GM11168 (cell line): Measurements from ENCODE around the gene ELL2.
"Not testable (repeated sequence)": the region's sequence is repeated elsewhere in the genome, so short reads cannot be mapped to it uniquely, and the experiment has no call there.

ENCODE experiments used
- in situ Hi-C: fragments of 300-500 bp; cut with MboI; formaldehyde crosslinking; loops from one replicate; pipeline ENCODE4 v1.12.0; 2022; ENCODE audit warnings: low sequenced_read_pairs; ENCODE audit not compliant: unreplicated experiment

Gene ELL2

DNA sequence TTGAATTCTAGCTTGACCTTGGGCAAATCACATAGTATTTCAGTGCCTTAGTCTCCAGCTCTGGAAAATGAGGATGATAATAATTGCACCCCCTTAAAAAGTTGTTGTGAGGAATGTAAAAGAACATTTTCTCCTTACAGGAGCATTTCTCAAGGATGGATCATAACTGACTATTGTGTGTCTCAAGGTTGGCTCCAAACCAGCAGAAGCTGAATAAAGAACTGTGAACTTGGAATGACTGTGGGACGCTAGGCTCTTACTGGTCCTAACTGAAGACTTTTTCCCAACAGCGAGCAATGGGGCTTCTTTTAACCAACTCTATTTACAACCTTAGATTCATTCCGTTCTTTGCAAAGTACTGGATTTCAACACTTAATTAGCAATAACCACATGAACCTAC lies 113.0 kb downstream of the ELL2 start:
- in situ Hi-C loops, result loop anchor here (5.0 kb wide), 1 partner anchor 71 kb away; no protein-coding TSS in a partner anchor

DNA sequence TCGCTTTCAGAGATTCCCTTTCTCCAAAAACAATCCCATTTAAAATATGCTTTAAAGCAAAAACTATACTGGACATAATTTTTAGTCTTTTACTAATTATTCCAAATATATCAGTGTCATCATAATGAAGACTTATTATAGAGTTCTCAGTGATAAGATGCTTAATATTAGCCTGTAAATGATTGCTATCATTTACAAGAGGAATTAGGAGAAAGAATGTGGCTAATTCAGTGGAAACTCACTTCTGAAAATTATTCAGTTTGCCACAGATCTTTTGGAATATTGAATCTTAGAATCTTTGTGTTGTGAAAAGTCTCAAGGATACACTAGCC lies 114.4 kb downstream of the ELL2 start:
- in situ Hi-C loops, result loop anchor here (5.0 kb wide), 1 partner anchor 70 kb away; no protein-coding TSS in a partner anchor

DNA sequence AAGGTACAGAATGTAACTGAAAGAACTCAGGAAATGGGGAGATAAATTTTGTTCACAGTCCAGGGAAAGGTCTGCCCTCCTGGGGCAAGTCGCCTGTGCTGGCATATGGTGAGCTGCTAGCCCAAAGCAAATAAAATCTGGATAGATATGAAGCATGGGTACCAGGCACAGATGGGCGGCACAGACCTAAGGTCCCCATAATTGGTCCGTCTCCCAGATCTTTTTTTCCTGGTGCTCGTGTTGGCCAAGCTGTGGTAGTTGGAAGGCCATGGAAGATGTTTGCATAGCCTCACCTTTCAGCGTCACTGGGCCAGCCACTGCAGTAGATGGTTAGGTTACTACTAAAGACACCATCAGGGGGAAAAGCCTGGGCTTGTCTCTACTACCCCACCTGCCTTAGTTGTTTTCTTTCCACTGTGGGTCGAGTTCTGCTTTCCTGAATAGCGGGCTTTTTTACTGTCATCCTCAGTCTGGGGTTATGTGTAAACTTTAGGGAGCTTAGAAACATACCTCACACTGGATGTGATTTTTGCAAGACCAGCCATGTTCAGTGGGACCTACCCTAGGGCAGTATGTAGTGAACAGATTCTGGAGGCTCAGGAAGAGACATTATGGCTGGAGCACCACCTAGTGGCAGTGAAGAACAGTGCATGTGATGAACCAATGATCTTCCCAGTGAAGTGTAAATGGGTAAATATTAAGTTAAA lies 114.9 kb downstream of the ELL2 start:
- in situ Hi-C loops, result loop anchor here (5.0 kb wide), 1 partner anchor 69 kb away; no protein-coding TSS in a partner anchor

DNA sequence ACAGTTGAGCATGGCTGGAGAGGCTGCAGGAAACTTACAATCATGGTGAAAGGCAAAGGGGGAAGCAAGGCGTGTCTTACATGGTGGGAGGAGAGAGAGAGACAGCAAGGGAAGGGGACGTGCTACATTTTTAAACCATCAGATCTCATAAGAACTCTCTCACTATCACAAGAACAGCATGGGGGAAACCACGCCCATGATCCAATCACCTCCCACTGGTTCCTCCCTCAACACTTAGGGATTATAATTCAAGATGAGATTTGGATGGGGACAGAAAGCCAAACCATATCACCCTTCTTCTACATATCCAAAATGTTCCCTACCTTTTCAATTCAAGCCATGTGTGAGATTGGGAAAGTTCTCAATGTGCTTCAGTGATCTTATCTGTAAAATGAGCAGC lies 116.3 kb downstream of the ELL2 start:
- in situ Hi-C loops, result loop anchor here (5.0 kb wide), 1 partner anchor 68 kb away; no protein-coding TSS in a partner anchor

DNA sequence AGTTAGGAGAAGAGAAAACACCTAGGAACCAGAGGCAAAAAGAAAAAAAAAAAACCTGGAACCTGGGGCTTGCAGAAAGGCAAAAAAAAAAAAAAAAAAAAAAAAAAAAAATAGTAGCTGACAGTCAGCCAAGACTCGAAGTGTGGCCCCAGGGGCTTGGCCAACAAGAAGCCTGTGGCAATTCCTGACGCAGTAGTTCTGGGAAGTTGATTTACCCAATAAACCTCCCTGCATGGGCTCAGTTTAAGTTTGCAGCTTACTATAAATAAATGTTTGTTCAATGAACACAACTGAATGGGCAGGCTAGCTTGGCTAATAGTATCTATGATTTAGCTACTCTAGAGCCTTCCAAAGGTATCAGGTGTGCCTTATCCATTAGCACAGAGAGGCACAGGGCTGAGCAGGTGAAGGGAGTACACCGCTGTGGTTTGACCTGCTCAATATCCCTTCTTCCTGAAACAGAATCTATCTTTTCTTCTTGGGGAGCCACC lies 117.9 kb downstream of the ELL2 start:
- in situ Hi-C loops, result loop anchor here (5.0 kb wide), 1 partner anchor 176 kb away; no protein-coding TSS in a partner anchor

DNA sequence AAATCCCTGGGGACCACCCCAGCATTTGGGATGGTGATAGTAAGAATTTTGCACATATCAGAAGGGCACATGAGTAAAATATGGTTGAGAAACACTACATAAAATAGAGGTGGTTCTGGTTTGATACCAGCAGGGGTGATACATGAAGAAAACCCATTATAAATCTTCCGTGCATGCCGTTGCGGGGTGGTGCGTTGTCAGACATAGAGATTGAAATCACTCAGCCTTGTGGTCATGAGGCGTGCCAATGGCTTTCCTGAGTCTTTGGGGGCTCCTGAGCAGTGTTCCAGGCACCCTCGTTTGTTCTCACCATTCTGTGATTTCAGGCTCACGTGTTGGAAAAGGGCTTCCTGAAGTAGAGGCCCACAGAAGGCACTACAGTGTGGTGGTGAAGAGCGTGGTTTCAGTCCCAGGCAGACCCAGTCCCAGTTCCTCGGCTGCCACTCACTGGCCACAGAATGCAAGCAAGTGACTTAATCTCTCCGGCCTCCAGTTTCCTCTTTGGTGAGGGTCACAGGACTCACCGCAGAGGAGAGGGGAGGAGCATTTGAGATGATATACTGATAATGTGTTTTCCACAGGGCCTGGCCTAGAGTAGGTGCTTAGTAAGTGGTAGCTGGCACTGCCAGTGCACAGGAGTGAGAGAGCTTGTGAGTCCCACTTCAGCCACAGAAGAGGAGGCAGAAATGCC lies 118.7 kb downstream of the ELL2 start:
- in situ Hi-C loops, result loop anchor here (5.0 kb wide), 1 partner anchor 176 kb away; no protein-coding TSS in a partner anchor

DNA sequence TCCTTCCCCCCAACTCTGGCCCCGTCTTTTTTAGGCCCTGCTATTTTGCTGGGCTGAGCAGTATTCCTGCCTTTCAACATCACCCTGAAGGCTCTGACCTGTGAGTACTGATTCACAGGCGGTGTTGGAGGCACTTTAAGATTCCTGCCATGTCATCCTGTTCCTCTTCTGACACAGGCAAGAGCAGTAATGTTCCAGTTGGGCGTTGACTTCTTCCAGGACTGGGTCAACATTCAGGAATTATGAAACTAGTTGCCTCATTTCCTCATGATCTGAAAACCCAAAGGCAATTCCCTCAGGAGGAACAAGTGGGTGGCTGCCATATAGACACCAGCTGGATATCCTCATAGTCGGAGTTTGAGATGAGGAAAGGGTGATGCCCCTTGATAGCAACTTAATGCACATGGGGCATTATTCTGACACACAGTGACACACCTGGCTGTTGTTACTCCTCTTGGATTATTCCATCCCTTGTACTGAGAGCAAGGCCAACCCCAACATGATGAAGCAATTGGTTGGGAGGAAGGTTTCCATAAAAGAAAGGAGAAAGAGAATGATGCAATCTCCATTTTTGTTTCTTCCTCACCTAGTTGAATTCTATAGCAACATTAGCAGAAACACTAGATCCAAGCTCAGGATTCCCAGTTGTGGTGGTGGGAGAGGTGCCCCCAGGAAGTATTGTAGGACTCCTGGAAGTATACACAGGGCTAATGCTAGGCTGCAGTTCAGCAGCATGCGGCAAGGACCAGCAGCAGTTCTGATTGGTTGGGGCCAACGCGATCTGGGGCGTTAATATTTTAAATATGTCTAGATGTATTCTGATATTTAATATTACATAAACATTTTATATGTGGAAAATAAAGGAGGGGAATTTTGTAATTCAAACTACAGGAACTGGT lies 119.5 kb downstream of the ELL2 start:
- in situ Hi-C loops, result loop anchor here (5.0 kb wide), 1 partner anchor 175 kb away; no protein-coding TSS in a partner anchor

DNA sequence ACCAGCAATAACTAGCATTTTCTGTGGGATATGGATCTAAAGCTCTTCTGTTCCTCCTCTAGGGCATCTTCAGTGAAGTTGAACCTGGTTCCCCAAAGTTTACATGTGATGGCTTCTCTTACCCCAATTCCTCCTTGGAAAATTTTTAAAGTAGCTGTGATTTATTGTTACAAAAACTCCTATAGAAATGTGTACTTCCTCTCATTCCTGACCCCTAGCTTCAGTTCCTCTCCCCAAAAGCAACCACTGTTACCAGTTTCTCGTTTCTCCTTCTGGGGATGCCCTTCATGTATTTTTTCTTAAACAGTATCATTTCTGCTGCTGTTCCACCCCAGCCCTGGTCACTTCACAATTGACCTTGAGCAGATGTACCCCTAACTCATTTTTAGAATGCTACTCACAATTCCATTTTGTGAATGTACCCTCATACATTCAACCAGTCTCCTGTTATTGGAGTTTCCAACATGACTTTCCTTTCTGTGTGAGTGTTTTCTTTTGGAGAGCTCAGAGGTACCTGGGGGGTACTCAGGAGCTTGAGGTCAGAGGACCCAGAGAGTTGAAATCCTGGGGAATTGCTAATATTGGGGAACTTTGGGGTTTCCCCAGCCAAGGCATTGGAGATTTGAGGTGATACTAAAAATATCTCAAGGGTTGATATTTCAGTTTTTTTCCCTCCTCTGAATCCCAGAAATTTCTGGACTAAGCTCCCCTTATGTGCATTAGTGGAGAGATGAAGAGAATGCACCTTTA lies 120.5 kb downstream of the ELL2 start:
- in situ Hi-C loops, result loop anchor here (5.0 kb wide), 1 partner anchor 174 kb away; no protein-coding TSS in a partner anchor

DNA sequence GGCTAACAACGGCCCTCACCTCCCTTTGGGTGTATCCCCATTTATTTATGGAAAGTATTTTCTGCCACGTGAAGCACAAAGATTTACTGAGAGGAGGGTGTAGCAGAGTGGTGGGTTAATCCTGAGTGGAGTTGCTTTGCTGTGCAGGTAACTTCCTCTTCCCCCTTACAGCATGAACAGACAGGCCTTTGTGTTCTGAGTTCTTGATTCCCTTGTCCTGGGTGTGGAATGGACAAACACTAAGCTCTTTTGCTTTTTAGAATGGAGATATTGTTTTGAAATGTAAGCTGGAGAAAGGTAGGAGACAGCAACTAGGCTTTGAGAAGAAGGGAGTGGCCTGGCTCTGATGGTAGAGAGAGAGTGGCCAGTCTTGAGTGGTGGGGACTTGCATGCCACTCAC lies 122.0 kb downstream of the ELL2 start:
- in situ Hi-C loops, result loop anchor here (5.0 kb wide), 1 partner anchor 172 kb away; no protein-coding TSS in a partner anchor

DNA sequence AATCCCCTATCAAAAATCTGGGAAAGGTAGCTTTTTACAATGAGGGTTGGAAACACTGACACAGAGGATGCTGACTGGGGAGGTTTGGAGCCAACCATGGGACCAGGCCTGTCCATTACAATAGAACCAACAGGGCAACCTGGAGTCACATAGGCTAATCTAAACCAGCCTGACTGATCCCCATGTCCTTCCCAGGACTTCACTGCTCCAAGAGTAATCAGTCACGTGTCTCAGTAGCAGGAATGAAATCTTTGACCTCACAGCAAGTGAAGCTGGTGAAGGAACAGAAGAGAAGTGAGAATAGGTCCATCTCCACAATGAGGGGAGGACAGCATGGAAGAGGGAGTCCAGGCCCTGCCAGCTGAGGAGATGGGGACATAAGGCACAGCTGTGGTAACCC lies 123.1 kb downstream of the ELL2 start:
- in situ Hi-C loops, result no loop called here

DNA sequence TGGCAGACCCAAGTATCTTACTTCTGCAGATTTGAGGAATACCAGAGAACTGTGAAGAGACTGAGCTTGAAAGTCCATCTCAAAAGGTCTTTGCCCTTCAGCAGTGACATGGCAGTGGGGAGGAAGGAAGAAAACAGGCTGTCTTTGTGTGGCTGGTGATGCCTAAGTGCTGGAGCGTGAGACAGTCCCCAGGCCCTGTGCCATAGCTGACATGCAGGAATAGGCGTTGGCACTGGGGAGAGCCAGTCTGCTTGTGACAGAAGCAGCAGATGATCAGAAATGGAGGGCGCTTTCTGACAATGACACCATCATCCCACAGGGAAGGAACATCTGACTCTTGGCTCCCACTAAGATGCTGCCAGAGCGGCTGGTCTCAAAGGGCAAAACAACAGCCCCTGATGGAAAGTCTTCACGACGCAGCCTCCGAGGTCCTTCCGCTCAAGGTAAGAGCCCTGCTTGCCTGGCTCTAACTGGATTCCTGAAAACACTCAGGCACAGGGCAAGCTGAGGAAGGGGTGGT lies 123.6 kb downstream of the ELL2 start:
- in situ Hi-C loops, result no loop called here

DNA sequence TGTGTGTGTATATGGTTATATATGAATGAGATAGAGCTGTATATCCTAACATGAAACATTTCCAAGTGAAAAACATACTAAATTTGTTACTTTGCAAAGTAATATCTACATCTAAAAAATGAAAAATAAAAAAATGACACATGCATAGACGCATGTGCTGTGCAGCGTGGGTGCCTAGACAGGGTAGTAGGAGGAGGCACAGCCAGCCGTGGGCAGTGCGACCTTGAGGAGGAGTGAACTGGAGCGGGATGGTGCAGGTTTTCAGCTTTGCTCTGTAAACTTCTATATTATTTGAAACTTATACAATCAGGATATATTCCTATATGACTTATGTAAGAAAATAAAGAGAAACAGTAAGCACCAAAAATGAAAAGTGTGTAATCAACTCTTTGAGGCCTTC lies 124.2 kb downstream of the ELL2 start:
- in situ Hi-C loops, result no loop called here

DNA sequence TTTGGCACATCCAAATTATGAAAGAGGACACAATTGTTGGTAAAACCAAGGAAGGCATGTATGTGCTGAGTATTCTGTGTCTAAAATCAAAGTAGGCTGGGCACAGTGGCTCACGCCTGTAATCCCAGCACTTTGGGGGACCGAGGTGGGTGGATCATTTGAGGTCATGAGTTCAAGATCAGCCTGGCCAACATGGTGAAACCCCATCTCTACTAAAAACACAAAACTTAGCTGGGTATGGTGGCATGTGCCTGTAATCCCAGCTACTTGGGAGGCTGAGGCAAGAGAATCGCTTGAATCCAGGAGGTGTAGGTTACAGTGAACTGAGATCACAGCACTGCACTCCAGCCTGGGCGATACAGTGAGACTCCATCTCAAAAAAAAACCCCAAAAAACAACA lies 124.7 kb downstream of the ELL2 start:
- in situ Hi-C loops, result not testable (repeated sequence)

DNA sequence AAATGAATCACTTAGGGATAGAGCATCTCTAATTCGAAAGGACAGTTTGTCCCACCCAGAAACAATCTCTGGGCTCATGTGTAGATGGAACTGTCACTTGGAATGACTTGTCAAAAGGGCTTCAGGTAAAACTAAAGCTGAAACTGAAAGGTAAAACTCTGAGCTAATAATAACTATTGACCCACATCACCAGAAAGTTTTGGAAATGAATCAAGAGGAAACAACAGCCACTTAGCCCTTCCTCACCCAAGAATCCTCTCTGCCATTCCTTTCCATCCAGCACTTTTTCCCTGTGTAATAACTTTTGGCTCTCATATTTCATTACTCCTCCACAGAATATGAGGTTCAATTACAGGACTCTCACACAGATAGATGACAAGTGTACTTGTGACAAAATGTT lies 125.1 kb downstream of the ELL2 start:
- in situ Hi-C loops, result no loop called here

DNA sequence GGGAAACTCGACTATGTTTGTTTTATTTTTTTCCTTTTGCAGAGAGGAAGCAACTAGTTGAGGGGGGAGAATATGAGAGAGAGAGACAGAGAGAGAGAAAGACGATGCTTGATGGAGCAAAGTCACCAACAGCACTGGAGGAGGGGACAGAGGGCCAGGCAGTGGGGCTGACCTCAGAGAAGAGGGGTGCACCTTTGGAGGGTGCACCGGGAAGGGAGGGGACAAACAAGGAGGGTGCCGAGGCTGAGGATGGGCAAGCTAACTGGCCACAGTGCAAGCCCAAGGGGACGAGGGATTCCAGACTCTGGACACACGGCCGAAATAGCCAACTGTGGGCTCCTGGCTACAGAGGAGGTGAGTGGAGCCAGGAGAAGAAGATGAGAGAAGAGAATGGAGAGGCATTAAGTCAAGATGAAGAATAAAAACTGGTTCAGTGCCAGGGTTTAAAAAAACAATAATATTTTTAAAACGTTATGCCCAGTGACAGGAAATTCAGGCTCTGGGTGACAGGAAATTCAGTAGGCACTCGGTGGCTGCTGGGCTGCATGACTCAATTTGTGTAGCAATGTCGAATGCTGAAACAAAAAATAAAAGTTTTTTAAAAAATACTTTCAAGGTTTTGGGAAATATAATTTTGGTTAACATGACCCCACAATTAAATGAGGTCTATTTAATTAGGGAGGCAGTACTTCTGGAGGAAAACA lies 125.8 kb downstream of the ELL2 start:
- in situ Hi-C loops, result no loop called here
